COLO668 (cell line): ENCODE results near the gene PLCB1.
"Not testable (repeated sequence)": the region's sequence is repeated elsewhere in the genome, so short reads cannot be mapped to it uniquely, and the experiment has no call there.

ENCODE experiments used
- DNase-seq: peaks from one replicate; lab custom pipeline; 2025; ENCODE audit not compliant: unreplicated experiment; lab: John Stamatoyannopoulos, UW

The PLCB1 gene

GRCh38 chr20:8578161-8578865 lies 446.2 kb downstream of the PLCB1 start:
- no peak for DNase-seq

- DNase-seq: no peak
Observed at GRCh38 chr20:8579035-8579434, 447.0 kb downstream of the PLCB1 start.

GRCh38 chr20:8581446-8582183 lies 449.5 kb downstream of the PLCB1 start:
- no peak for DNase-seq

GRCh38 chr20:8583012-8583565 lies 451.0 kb downstream of the PLCB1 start:
- no peak for DNase-seq

DNA sequence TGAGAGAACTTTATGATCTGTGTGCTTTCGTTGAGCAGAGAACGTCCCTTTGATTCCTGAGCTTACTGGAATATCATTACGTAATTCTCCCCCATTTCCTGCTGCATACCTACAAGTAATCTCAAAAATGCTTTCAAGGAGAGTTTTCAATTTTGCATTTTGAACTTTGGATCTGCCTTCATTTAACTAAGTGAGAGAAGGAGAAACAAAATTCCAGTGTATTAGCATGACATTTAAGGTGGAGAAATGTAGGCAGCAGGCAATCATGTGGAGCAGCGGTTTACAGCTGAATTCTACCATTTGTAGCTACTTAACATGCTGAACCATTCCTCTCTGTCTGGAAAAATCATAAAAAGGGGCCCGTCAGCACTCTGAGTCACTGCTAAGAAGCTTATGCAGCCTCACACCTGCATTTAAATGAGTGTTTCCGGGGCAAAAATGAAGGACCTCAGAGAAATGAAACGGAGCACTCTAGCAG lies 451.5 kb downstream of the PLCB1 start:
- DNase-seq: no peak

GRCh38 chr20:8587251-8587650 lies 455.2 kb downstream of the PLCB1 start:
- no peak for DNase-seq

DNA sequence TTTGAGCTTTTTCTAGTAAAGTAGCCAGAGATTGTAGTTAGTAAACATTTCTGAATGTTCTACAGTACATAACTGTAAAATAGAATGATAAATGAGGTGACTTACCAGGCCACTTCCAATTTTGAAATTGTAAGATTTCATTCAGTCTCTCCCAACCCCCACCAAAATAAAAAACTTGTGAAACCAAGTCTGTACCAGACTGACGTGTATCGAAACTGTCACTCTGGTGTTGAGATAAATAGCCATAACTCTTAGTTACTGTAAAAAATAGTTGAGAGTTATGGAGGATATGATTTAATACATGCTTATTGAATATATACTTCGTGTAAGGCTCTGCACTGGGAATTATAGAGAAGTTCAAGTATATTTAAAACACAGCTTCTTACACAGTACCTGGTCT lies 455.7 kb downstream of the PLCB1 start:
- DNase-seq: no peak

DNA sequence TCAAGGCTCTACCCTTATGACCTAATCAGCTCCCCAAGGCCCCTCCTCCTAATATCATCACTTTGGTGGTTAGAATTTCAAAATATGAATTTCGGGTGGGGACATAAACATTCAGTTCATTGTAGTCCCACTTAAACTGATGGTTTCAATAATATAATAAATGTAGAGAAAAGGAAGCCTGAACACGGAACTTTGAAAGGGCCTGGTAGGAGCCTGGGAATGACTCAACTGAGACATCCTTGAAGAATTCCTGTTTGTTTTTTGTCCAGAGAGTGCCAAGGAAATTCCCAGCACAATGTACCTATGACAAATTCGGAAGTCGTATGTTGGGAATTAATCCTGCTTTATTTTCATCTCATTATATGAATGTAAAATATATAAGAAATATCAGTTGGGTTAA lies 457.9 kb downstream of the PLCB1 start:
- no peak for DNase-seq

DNA sequence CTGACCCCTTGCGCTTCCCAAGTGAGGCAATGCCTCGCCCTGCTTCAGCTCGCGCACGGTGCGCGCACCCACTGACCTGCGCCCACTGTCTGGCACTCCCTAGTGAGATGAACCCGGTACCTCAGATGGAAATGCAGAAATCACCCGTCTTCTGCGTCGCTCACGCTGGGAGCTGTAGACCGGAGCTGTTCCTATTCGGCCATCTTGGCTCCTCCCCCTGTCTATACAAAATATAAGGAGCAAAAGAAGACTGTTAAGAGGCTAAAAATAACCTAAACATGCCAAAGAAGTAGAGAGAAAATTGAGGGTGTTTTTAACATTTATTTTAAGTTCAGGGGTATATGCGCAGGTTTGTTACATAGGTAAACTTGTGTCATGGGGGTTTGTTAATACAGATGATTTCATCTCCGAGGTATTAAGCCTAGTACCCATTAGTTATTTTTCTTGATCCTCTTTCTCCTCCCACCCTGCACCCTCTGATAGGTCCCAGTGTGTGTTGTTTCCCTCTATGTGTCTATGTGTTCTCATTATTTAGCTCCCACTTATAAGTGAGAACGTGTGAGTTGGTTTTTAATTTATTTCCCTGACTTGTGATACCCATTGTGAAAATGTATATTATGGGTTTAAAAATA lies 469.0 kb downstream of the PLCB1 start:
- not testable (repeated sequence) for DNase-seq

DNA sequence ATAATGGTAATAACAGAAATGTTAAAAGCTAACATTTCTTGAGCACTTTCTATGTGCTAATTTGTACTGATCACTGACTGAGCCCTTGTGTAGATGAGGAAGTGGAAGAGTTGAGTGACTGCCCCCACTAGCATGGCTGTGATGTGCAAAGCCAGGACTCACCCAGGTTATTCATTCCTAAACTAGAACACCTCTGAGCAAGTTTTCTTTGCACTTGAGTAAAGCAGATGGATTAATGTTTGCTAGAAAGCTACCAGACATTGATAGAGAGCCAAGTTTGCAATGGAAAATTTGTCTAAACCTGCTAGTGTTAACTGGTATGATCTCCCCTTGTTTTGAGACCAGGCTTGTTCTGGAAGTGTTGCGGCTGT lies 469.5 kb downstream of the PLCB1 start:
- DNase-seq: no peak

GRCh38 chr20:8602389-8603116 lies 470.5 kb downstream of the PLCB1 start:
- DNase-seq: no peak

GRCh38 chr20:8608470-8608869 lies 476.4 kb downstream of the PLCB1 start:
- no peak for DNase-seq

- DNase-seq: no peak
Observed at GRCh38 chr20:8616792-8617191, 484.7 kb downstream of the PLCB1 start.

- DNase-seq: no peak
Observed at GRCh38 chr20:8621001-8621400, 488.9 kb downstream of the PLCB1 start.

GRCh38 chr20:8624046-8624445 lies 492.0 kb downstream of the PLCB1 start:
- DNase-seq: no peak

DNA sequence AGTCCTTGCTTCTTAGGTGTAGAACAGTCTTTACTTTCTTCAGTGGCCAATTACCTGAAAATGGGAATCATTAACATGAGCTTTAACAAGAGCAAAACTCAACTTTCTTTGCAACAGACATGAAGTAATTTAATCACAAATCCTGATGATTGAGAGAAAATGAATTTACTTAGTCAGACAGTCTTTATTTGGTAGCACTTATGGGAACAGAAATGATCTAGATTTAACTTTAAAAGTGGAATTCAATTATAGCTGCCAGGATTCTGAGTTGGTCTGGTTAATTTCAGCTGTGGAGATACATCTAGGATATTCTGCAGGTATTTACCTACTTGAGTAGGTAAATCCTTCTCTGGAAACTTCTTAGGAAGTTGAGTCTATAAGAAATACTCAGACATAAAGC lies 492.6 kb downstream of the PLCB1 start:
- no peak for DNase-seq

DNA sequence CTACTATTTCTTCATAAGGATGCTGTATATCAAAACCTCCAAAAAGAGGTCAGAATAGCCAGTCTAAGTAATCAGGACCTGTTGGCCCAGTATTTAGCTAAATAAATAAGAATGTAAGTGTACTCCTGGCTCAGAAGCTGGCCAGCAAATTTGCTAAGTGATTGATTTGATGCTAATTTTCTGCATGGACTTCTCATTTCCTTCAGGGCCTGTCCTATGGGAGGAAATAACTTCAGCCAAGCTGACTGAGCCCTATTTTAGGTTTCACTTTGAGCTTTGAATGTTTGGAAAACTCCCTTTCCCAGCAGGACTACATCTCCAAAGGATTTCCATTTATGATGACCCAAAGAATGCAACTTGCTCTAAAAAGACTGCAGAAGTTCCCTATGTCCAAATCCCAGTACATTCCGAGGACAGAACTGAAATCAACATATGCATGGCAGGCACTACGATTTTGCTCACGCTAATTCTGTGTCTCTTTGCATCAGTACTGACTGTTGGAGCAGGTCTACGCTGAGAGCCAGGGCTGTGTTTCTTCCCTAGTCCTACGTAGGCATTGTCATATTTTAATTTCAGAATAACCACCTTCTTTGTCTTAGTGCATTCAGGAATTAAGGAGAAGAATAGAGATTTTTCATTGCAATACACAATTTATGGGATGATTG lies 495.4 kb downstream of the PLCB1 start:
- no peak for DNase-seq

DNA sequence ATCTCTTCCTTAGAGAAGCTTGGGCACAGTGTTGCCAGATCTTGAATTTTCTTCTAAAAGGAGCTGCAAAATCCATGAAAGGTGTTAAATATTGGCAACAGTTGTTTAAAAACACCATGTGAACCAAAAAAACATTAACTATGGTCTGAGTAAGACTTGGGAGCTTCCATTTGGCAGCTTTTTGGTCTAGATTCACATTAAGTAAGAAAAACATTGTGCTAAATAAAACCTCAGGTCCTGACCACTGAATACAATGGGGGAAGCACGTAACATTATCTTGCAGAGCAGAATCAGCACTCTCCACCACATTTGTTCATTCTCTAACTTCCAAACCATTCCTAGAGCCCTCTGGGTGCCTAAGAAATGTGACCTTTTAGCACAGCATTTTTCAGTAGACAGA lies 499.2 kb downstream of the PLCB1 start:
- DNase-seq: no peak

- no peak for DNase-seq
Observed at GRCh38 chr20:8633366-8633765, 501.3 kb downstream of the PLCB1 start.

- no peak for DNase-seq
Observed at GRCh38 chr20:8635048-8635572, 503.0 kb downstream of the PLCB1 start.
